Naive thymus-derived CD4-positive, alpha-beta T cell (primary cell): ENCODE data around the gene FAM168B. TPM values are rescaled to one million over a fixed set of nuclear protein-coding genes. Genes with fewer than 3 reads are reported as not detected.

Source experiments
- ATAC-seq: fragments of 150-1000 bp; cut with Tn5 transposase; 2 replicates; pipeline ENCODE4 v1.10.0; 2021; ENCODE audit warnings: mild to moderate bottlenecking, moderate library complexity
- CTCF ChIA-PET: fragments of 350-600 bp; sonication (Branson Sonifier 250); formaldehyde crosslinking; loops from one replicate; lab custom pipeline; 2021; ENCODE audit warnings: antibody characterized with exemption; lab: Charles Lee
- POLR2A ChIA-PET: fragments of 350-600 bp; sonication (Branson Sonifier 250); formaldehyde crosslinking; loops from one replicate; lab custom pipeline; 2021; ENCODE audit warnings: antibody characterized with exemption, inconsistent platforms; lab: Charles Lee
- DNase-seq, 9 donors: peaks; one replicate each; pipeline versions ENCODE4 v3.0.0 to v3.0.0-alpha.2; 2020 to 2022; ENCODE audit warnings: mixed read lengths in 1 of 9
- H3K27ac ChIP-seq: one replicate; pipeline ENCODE4 v1.7.0; 2013; ENCODE audit warnings: mild to moderate bottlenecking, low read depth, low read length, moderate library complexity
- H3K27me3 ChIP-seq, 2 donors: one replicate each; pipeline ENCODE4 v1.7.0; 2013; ENCODE audit warnings: low read length in 2 of 2, mild to moderate bottlenecking in 2 of 2, moderate library complexity in 2 of 2; ENCODE audit not compliant: control insufficient read depth in 2 of 2, insufficient read depth in 2 of 2
- H3K36me3 ChIP-seq, 3 experiments: 1 replicate in 2 of 3; 2 replicates in 1 of 3; pipeline ENCODE4 v1.7.0; 2013; ENCODE audit warnings: low read length in 3 of 3, mild to moderate bottlenecking in 3 of 3, moderate library complexity in 1 of 3; ENCODE audit not compliant: insufficient read depth in 3 of 3, control insufficient read depth in 2 of 3
- H3K4me1 ChIP-seq, 2 donors: one replicate each; pipeline ENCODE4 v1.7.0; 2013; ENCODE audit warnings: low read length in 2 of 2, mild to moderate bottlenecking in 2 of 2, moderate library complexity in 1 of 2; ENCODE audit not compliant: control insufficient read depth in 2 of 2, insufficient read depth in 2 of 2
- H3K4me3 ChIP-seq: 2 replicates; pipeline ENCODE4 v1.7.0; 2013; ENCODE audit warnings: mild to moderate bottlenecking, low read length
- H3K9me3 ChIP-seq, 3 experiments: 1 replicate in 2 of 3; 2 replicates in 1 of 3; pipeline ENCODE4 v1.7.0; 2013; ENCODE audit warnings: low read length in 3 of 3; ENCODE audit not compliant: control insufficient read depth in 2 of 3
- H3K27ac Mint-ChIP-seq, 9 donors: one replicate each; pipeline ENCODE4 v1.8.0; 2020 to 2022; ENCODE audit warnings: mixed read lengths in 9 of 9, mild to moderate bottlenecking in 8 of 9, moderate library complexity in 5 of 9, inconsistent platforms in 2 of 9
- H3K27me3 Mint-ChIP-seq, 5 donors: one replicate each; pipeline ENCODE4 v1.8.0; 2021 to 2022; ENCODE audit warnings: mixed read lengths in 5 of 5, mild to moderate bottlenecking in 1 of 5
- H3K36me3 Mint-ChIP-seq, 5 donors: one replicate each; pipeline ENCODE4 v1.8.0; 2020 to 2022; ENCODE audit warnings: mixed read lengths in 5 of 5, mild to moderate bottlenecking in 3 of 5, inconsistent platforms in 1 of 5
- H3K4me1 Mint-ChIP-seq, 7 donors: one replicate each; pipeline ENCODE4 v1.8.0; 2020 to 2022; ENCODE audit warnings: mixed read lengths in 7 of 7, mild to moderate bottlenecking in 3 of 7, inconsistent platforms in 1 of 7
- H3K4me3 Mint-ChIP-seq, 10 donors: one replicate each; pipeline ENCODE4 v1.8.0; 2020 to 2022; ENCODE audit warnings: mild to moderate bottlenecking in 10 of 10, mixed read lengths in 10 of 10, moderate library complexity in 6 of 10, inconsistent platforms in 2 of 10
- H3K9me3 Mint-ChIP-seq, 11 donors: one replicate each; pipeline ENCODE4 v1.8.0; 2020 to 2022; ENCODE audit warnings: mixed read lengths in 11 of 11, mild to moderate bottlenecking in 4 of 11, inconsistent platforms in 1 of 11, moderate library complexity in 1 of 11
- intact Hi-C, 2 donors: fragments of 100-400 bp; cut with micrococcal nuclease; formaldehyde crosslinking; loops; one replicate each; pipeline ENCODE4 v1.15.1; 2023
- polyA plus RNA-seq, 2 donors: library from polyadenylated mRNA; unstranded; fragments of 300-500 nt; fragmentation: Illumina TruSeq; gene quantifications; one replicate each; pipeline ENCODE4 v1.2.3, GENCODE V29; 2021
- total RNA-seq, 6 experiments: library from RNA in 5 of 6; stranded (reverse) in 5 of 6; gene quantifications; 1 replicate in 5 of 6; 2 replicates in 1 of 6; pipeline ENCODE4 v1.2.3 and lab custom pipeline; 2021 to 2026

FAM168B gene
- total and polyA plus RNA-seq, 7 experiments from 2014 or later = 36.3 to 82.9 (median 52.7) TPM

GRCh38 chr2:131056932-131057287 is 36.4 kb downstream of the FAM168B start:
- CTCF ChIA-PET = no interaction called here
- ATAC-seq (no peak), DNase-seq (no peak)
- Histone ChIP-seq H3K36me3 (peaks cover under 1 to 56% (median 6%) of the 10 kb centered on the region in 3 experiments), H3K27me3 (no peaks in the 10 kb centered on the region), H3K4me3 (no peak overlapping the region), H3K9me3 (no peaks in the 10 kb centered on the region), H3K27ac (no peak overlapping the region), H3K4me1 (no peaks in the 10 kb centered on the region)
- Mint-ChIP-seq H3K27ac (peak overlapping the region in 4 of 9 donors; percentile 5 to 79 (median 63)), H3K27me3 (no peaks in the 10 kb centered on the region), H3K4me1 (peaks cover 4 to 39% (median 34%) of the 10 kb centered on the region in 7 donors), H3K9me3 (no peaks in the 10 kb centered on the region), H3K36me3 (peaks cover 4 to 56% (median 23%) of the 10 kb centered on the region in 5 donors), H3K4me3 (no peak overlapping the region)
- intact Hi-C loops = no loop called here
- POLR2A ChIA-PET = no interaction called here

DNA sequence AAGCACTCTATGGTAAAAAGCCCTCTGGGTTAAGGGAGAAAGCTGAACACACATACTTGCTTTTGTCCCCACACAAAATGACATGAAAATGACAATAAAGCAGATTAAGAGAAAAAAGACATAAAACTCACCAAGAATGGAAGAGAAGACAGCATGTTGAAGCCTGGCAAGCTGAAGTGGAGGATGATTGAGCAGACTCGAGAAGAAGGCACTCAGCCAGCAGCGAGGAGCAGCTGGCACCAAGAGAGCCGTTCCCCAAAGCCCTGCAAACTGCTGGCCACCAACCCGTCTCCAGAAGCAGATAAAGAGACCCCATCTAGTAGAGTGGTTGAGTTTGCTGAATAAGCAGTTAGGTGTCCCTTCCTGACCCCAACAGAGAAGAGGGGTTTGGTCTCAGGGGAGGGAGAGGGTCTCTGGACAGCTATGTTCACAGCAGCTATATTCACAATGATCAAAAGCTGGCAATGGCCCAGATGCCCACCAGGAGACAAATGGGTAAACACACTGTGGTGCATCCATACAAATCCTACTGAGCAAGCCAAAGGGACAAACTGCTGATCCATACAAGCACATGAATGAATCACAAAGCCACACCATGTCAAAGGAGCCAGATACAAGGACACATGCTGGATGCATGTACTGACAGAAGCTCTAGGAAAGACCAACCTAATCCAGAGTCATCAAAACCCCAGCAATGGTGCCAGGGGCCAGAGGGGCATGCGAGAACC is 36.9 kb downstream of the FAM168B start:
- H3K36me3 Mint-ChIP-seq = peaks cover 9 to 60% (median 28%) of the 10 kb centered on the region in 5 donors
- peaks cover 4 to 36% (median 29%) of the 10 kb centered on the region in 7 donors for H3K4me1 Mint-ChIP-seq
- no peak for DNase-seq
- no peaks in the 10 kb centered on the region for H3K27me3 ChIP-seq
- POLR2A ChIA-PET = no interaction called here
- CTCF ChIA-PET = no interaction called here
- intact Hi-C loops = no loop called here
- no peaks in the 10 kb centered on the region for H3K9me3 Mint-ChIP-seq
- no peaks in the 10 kb centered on the region for H3K27me3 Mint-ChIP-seq
- peak overlapping the region in 6 of 9 donors; percentile 28 to 79 (median 47) for H3K27ac Mint-ChIP-seq
- no peak overlapping the region for H3K27ac ChIP-seq
- no peak overlapping the region for H3K4me3 Mint-ChIP-seq
- no peak for ATAC-seq
- no peaks in the 10 kb centered on the region for H3K9me3 ChIP-seq
- H3K4me3 ChIP-seq = no peak overlapping the region
- H3K36me3 ChIP-seq = peaks cover 6 to 56% (median 10%) of the 10 kb centered on the region in 3 experiments
- H3K4me1 ChIP-seq = no peaks in the 10 kb centered on the region

- ChIA-PET POLR2A (no interaction called here), CTCF (no interaction called here)
- ATAC-seq (peak; percentile 17), DNase-seq (no peak)
- H3K36me3 Mint-ChIP-seq = peaks cover 9 to 55% (median 27%) of the 10 kb centered on the region in 5 donors
- intact Hi-C loops = no loop called here
- no peaks in the 10 kb centered on the region for H3K9me3 ChIP-seq
- H3K4me1 ChIP-seq = no peaks in the 10 kb centered on the region
- no peak overlapping the region for H3K27ac ChIP-seq
- H3K4me3 ChIP-seq = no peak overlapping the region
- H3K4me3 Mint-ChIP-seq = no peak overlapping the region
- H3K27ac Mint-ChIP-seq = peak overlapping the region in 5 of 9 donors; percentile 31 to 79 (median 52)
- H3K36me3 ChIP-seq = peaks cover 9 to 64% (median 10%) of the 10 kb centered on the region in 3 experiments
- H3K4me1 Mint-ChIP-seq = peaks cover 4 to 31% (median 26%) of the 10 kb centered on the region in 7 donors
- H3K9me3 Mint-ChIP-seq = no peaks in the 10 kb centered on the region
- no peaks in the 10 kb centered on the region for H3K27me3 Mint-ChIP-seq
- H3K27me3 ChIP-seq = no peaks in the 10 kb centered on the region
These were observed 37.8 kb downstream of the FAM168B start for GRCh38 chr2:131055169-131056065.

- no peak for DNase-seq
- Mint-ChIP-seq H3K4me1 (peaks cover 4 to 28% (median 24%) of the 10 kb centered on the region in 7 donors), H3K27me3 (no peaks in the 10 kb centered on the region), H3K36me3 (peaks cover 12 to 60% (median 28%) of the 10 kb centered on the region in 5 donors), H3K27ac (peak overlapping the region in 3 of 9 donors; percentile 12 to 70 (median 63)), H3K4me3 (no peak overlapping the region), H3K9me3 (no peaks in the 10 kb centered on the region)
- no peaks in the 10 kb centered on the region for H3K27me3 ChIP-seq
- no peaks in the 10 kb centered on the region for H3K4me1 ChIP-seq
- H3K36me3 ChIP-seq = peaks cover 9 to 73% (median 14%) of the 10 kb centered on the region in 3 experiments
- ChIA-PET CTCF (no interaction called here), POLR2A (no interaction called here)
- ATAC-seq = no peak
- no peak overlapping the region for H3K27ac ChIP-seq
- H3K9me3 ChIP-seq = no peaks in the 10 kb centered on the region
- H3K4me3 ChIP-seq = no peak overlapping the region
- intact Hi-C loops = no loop called here
These were observed 38.8 kb downstream of the FAM168B start for GRCh38 chr2:131054488-131054887.

DNA sequence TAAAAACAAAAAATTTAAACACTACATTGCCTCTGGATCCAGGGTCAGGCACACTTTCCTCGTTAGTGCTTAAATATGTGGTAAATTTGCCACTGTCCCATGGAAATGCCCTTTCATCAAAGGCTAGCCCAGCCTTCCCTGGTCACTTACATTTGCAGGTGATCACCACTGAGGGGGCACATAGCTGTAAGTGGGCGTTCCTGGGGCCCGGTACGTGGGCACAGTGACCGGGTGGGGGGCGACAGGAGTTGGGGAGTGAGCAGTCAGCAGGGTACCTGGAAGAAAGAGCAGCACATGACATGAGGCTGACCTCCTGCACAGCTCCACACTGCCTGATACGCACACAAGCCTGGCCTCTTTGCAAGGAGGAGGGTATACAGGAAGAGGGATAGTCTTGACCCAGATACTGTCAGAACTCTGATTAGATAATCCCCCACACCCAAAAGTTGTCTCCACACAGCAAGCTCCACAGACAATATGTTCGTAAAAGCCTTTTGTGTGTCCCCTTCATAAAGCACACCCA is 40.5 kb downstream of the FAM168B start:
- no peak for ATAC-seq
- no peak for DNase-seq
- peak overlapping the region in 4 of 9 donors; percentile 10 to 76 (median 50) for H3K27ac Mint-ChIP-seq
- Histone ChIP-seq H3K27me3 (no peaks in the 10 kb centered on the region), H3K4me1 (no peaks in the 10 kb centered on the region), H3K9me3 (no peaks in the 10 kb centered on the region), H3K36me3 (peaks cover 9 to 83% (median 14%) of the 10 kb centered on the region in 3 experiments), H3K27ac (no peak overlapping the region), H3K4me3 (no peak overlapping the region)
- CTCF ChIA-PET = no interaction called here
- intact Hi-C loops = no loop called here
- peaks cover 12 to 59% (median 25%) of the 10 kb centered on the region in 5 donors for H3K36me3 Mint-ChIP-seq
- peaks cover 0 to 16% (median 13%) of the 10 kb centered on the region in 7 donors for H3K4me1 Mint-ChIP-seq
- no peak overlapping the region for H3K4me3 Mint-ChIP-seq
- POLR2A ChIA-PET = interaction anchor here (1.2 kb wide), 1 partner anchor 28 kb away, joined by 3 read pairs; no protein-coding TSS in a partner anchor
- no peaks in the 10 kb centered on the region for H3K27me3 Mint-ChIP-seq
- no peaks in the 10 kb centered on the region for H3K9me3 Mint-ChIP-seq

- Mint-ChIP-seq H3K27me3 (no peaks in the 10 kb centered on the region), H3K27ac (peak overlapping the region in 2 of 9 donors; percentile 18 to 32), H3K4me3 (peak overlapping the region in 1 of 10 donors; percentile 56), H3K4me1 (peaks cover 0 to 1% (median under 1%) of the 10 kb centered on the region in 7 donors), H3K36me3 (peaks cover 12 to 55% (median 25%) of the 10 kb centered on the region in 5 donors), H3K9me3 (no peaks in the 10 kb centered on the region)
- peaks cover 9 to 95% (median 14%) of the 10 kb centered on the region in 3 experiments for H3K36me3 ChIP-seq
- POLR2A ChIA-PET = no interaction called here
- no peak overlapping the region for H3K27ac ChIP-seq
- intact Hi-C loops = no loop called here
- ATAC-seq = no peak
- no peak for DNase-seq
- no peaks in the 10 kb centered on the region for H3K27me3 ChIP-seq
- H3K4me3 ChIP-seq = no peak overlapping the region
- H3K4me1 ChIP-seq = no peaks in the 10 kb centered on the region
- no peaks in the 10 kb centered on the region for H3K9me3 ChIP-seq
- CTCF ChIA-PET = no interaction called here
These were observed 42.4 kb downstream of the FAM168B start for GRCh38 chr2:131050896-131051295.
